Mucosa of descending colon (tissue), 3 donors: Measurements from ENCODE around the gene AMDHD2. TPM values are rescaled to one million over a fixed set of nuclear protein-coding genes. Genes with fewer than 3 reads are reported as not detected.

Source experiments
- ATAC-seq: fragments of 200-7000 bp; cut with Tn5 transposase; one replicate; pipeline ENCODE4 v1.9.1; 2020; ENCODE audit warnings: mild to moderate bottlenecking, moderate library complexity
- DNase-seq, 3 donors: peaks; one replicate each; pipeline ENCODE4 v3.0.0-alpha.2; 2020
- H3K36me3 ChIP-seq: fragments of 200-600 bp; one replicate; pipeline ENCODE4 v1.8.0; 2021; ENCODE audit warnings: low read depth, mild to moderate bottlenecking
- H3K4me1 ChIP-seq: fragments of 200-600 bp; one replicate; pipeline ENCODE4 v1.8.0; 2021; ENCODE audit warnings: low read depth, mild to moderate bottlenecking
- H3K4me3 ChIP-seq: fragments of 200-600 bp; one replicate; pipeline ENCODE4 v1.8.0; 2021; ENCODE audit warnings: mild to moderate bottlenecking
- H3K9me3 ChIP-seq: fragments of 200-600 bp; one replicate; pipeline ENCODE4 v1.8.0; 2021; ENCODE audit warnings: mild to moderate bottlenecking
- CTCF ChIP-seq: fragments of 200-600 bp; IDR thresholded peaks from one replicate; pipeline ENCODE4 v1.8.0; 2022; ENCODE audit warnings: antibody characterized with exemption, mild to moderate bottlenecking
- intact Hi-C, 2 donors: fragments of 100-400 bp; cut with DNase I in 1 of 2; cut with micrococcal nuclease in 1 of 2; formaldehyde crosslinking; loops; one replicate each; pipeline versions ENCODE4 v1.11.0 to v1.11.1; 2022; cut with DNase I, micrococcal nuclease
- total RNA-seq, 3 donors: library from RNA; stranded (reverse); fragmentation: NEBNext Ultra II Directional in 2 of 3; extraction: Animal tissue kit (Norgen Biotek cat#: 25700) in 2 of 3; gene quantifications; one replicate each; pipeline versions ENCODE4 v1.2.1 to v1.2.4, GENCODE V29; 2021 to 2023
- donor health status: DM: no; HTN: no; CAD: no; lungs with moderate emphysema.
- donor health status: DM: no; HTN: no; CAD: no.
- donor health status: DM: no; HTN: yes; CAD: no.

AMDHD2 gene
- total RNA-seq, 3 donors from 2014 or later, result 33.6 to 51.2 (median 38.4) TPM

- Histone ChIP-seq H3K4me1 (peaks cover 8% of the 10 kb centered on the region), H3K36me3 (no peaks in the 10 kb centered on the region), H3K9me3 (no peaks in the 10 kb centered on the region), H3K4me3 (no peak overlapping the region)
- intact Hi-C loops, result loop anchor here in 1 of 2 donors (10.0 kb wide), 1 partner anchor 162 kb away; no protein-coding TSS in a partner anchor
- DNase-seq (peak in 1 of 3 donors; percentile 55), ATAC-seq (no peak)
- TF ChIP-seq CTCF, result no peak
These were observed 23.7 kb upstream of the AMDHD2 start for GRCh38 chr16:2496223-2497115.

GRCh38 chr16:2497116-2497630 lies 23.0 kb upstream of the AMDHD2 start:
- peak; percentile 9 for ATAC-seq
- Histone ChIP-seq H3K4me3 (no peak overlapping the region), H3K9me3 (no peaks in the 10 kb centered on the region), H3K36me3 (no peaks in the 10 kb centered on the region), H3K4me1 (peaks cover 12% of the 10 kb centered on the region)
- intact Hi-C loops, result loop anchor here in 1 of 2 donors (10.0 kb wide), 1 partner anchor 162 kb away; no protein-coding TSS in a partner anchor
- peak in 2 of 3 donors; percentile 38 to 61 for DNase-seq
- no peak for TF ChIP-seq CTCF

GRCh38 chr16:2497695-2498484 lies 22.3 kb upstream of the AMDHD2 start:
- TF ChIP-seq CTCF, result no peak
- Histone ChIP-seq H3K36me3 (no peaks in the 10 kb centered on the region), H3K4me1 (peaks cover 12% of the 10 kb centered on the region), H3K4me3 (no peak overlapping the region), H3K9me3 (no peaks in the 10 kb centered on the region)
- ATAC-seq, result no peak
- intact Hi-C loops, result loop anchor here in 1 of 2 donors (10.0 kb wide), 1 partner anchor 163 kb away; no protein-coding TSS in a partner anchor
- no peak for DNase-seq

GRCh38 chr16:2498531-2499253 lies 21.5 kb upstream of the AMDHD2 start:
- no peak for TF ChIP-seq CTCF
- H3K4me3 ChIP-seq, result no peak overlapping the region
- no peaks in the 10 kb centered on the region for H3K36me3 ChIP-seq
- H3K9me3 ChIP-seq, result no peaks in the 10 kb centered on the region
- H3K4me1 ChIP-seq, result peaks cover 12% of the 10 kb centered on the region
- no peak for DNase-seq
- intact Hi-C loops, result loop anchor here in 1 of 2 donors (10.0 kb wide), 1 partner anchor 164 kb away; no protein-coding TSS in a partner anchor
- ATAC-seq, result no peak

- DNase-seq (no peak), ATAC-seq (no peak)
- Histone ChIP-seq H3K36me3 (no peaks in the 10 kb centered on the region), H3K9me3 (no peaks in the 10 kb centered on the region), H3K4me3 (no peak overlapping the region), H3K4me1 (peaks cover 12% of the 10 kb centered on the region)
- intact Hi-C loops, result loop anchor here in 1 of 2 donors (10.0 kb wide), 1 partner anchor 165 kb away; no protein-coding TSS in a partner anchor
- no peak for TF ChIP-seq CTCF
These were observed 20.7 kb upstream of the AMDHD2 start for GRCh38 chr16:2499454-2499853.
